Gastrocnemius medialis (tissue), 4 donors: ENCODE measurements around the gene CFAP161. TPM values are rescaled to one million over a fixed set of nuclear protein-coding genes. Genes with fewer than 3 reads are reported as not detected.

ENCODE experiments used
- ATAC-seq, 2 donors: fragments of 150-250 bp; one replicate each; pipeline ENCODE4 v1.9.1; 2016
- DNase-seq, 2 donors: peaks; one replicate each; pipeline ENCODE4 v3.0.0-alpha.2; 2019
- H3K27ac ChIP-seq, 4 donors: fragments of 200-600 bp; sonication (generic); 1 replicate in 1 of 4; 2 replicates in 3 of 4; pipeline ENCODE4 v1.5.1; 2016 to 2018; ENCODE audit warnings: mild to moderate bottlenecking in 2 of 4, moderate library complexity in 1 of 4
- H3K27me3 ChIP-seq, 3 donors: fragments of 200-600 bp; sonication (generic) in 2 of 3; 1 replicate in 1 of 3; 2 replicates in 2 of 3; pipeline versions ENCODE4 v1.5.1 to v1.6.0; 2016 to 2019; ENCODE audit warnings: mild to moderate bottlenecking in 1 of 3, moderate library complexity in 1 of 3
- H3K36me3 ChIP-seq, 2 donors: fragments of 200-600 bp; sonication (generic) in 1 of 2; one replicate each; pipeline ENCODE4 v1.5.1; 2017 to 2018
- H3K4me1 ChIP-seq, 2 donors: fragments of 200-600 bp; sonication (generic) in 1 of 2; one replicate each; pipeline ENCODE4 v1.5.1; 2016 to 2017; ENCODE audit warnings: mild to moderate bottlenecking in 2 of 2
- H3K4me3 ChIP-seq, 4 donors: fragments of 200-600 bp; sonication (generic) in 3 of 4; 1 replicate in 1 of 4; 2 replicates in 3 of 4; pipeline ENCODE4 v1.5.1; 2016 to 2019; ENCODE audit warnings: mild to moderate bottlenecking in 2 of 4
- H3K9me3 ChIP-seq, 3 donors: fragments of 200-600 bp; sonication (generic) in 2 of 3; 1 replicate in 1 of 3; 2 replicates in 2 of 3; pipeline ENCODE4 v1.5.1; 2016 to 2019
- CTCF ChIP-seq, 5 experiments: fragments of 450-650 bp in 3 of 5; fragments of 200-600 bp in 2 of 5; sonication (generic) in 2 of 5; IDR thresholded peaks in 4 of 5; conservative IDR thresholded peaks in 1 of 5; 1 replicate in 4 of 5; 2 replicates in 1 of 5; pipeline ENCODE4 v1.5.1; 2016 to 2019; ENCODE audit warnings: antibody characterized with exemption in 5 of 5, mild to moderate bottlenecking in 3 of 5, moderate library complexity in 3 of 5
- POLR2A ChIP-seq, 2 donors: fragments of 450-650 bp; IDR thresholded peaks; one replicate each; pipeline ENCODE4 v1.6.1; 2017; ENCODE audit warnings: antibody characterized with exemption in 2 of 2, mild to moderate bottlenecking in 2 of 2, moderate library complexity in 2 of 2
- in situ Hi-C, 4 donors: fragments of 200-750 bp; cut with MboI; loops; one replicate each; pipeline versions ENCODE4 v1.15.0 to v1.8.0; 2017; ENCODE audit warnings: low sequenced_read_pairs in 4 of 4
- intact Hi-C: fragments of 100-400 bp; cut with DNase I; formaldehyde crosslinking; loops from one replicate; pipeline ENCODE4 v1.15.1; 2023; ENCODE audit warnings: low total_unique reads
- total RNA-seq, 4 donors: library from RNA; depleted of rRNA; stranded (reverse); fragments of >200 nt; gene quantifications; one replicate each; pipeline versions ENCODE4 v1.1.0 to v1.2.3, GENCODE V29; 2016

The CFAP161 gene
- total RNA-seq, 4 donors from 2014 or later: not detected

GRCh38 chr15:81092559-81092902 is 41.5 kb upstream of the CFAP161 start:
- DNase-seq (peak; percentile 17 to 30), ATAC-seq (peak; percentile 31 to 32)
- Histone ChIP-seq H3K4me3 (peak overlapping the region in 2 of 4 donors; percentile 7 to 23), H3K27ac (peak overlapping the region; percentile 73 to 83 (median 80)), H3K9me3 (no peaks in the 10 kb centered on the region), H3K27me3 (no peaks in the 10 kb centered on the region), H3K36me3 (no peaks in the 10 kb centered on the region), H3K4me1 (peaks cover 14 to 16% of the 10 kb centered on the region in 2 donors)
- intact Hi-C loops (loop anchor here (5.0 kb wide), 1 partner anchor 955 kb away; the partner anchor contains the start of gene MEX3B), in situ Hi-C loops (no loop called here)
- TF ChIP-seq POLR2A (IDR thresholded peaks at IDR 0.05) (no peak), CTCF (IDR thresholded peaks at IDR 0.05 in 4 of 5, conservative IDR thresholded peaks at IDR 0.05 in 1 of 5) (no peak)

- Histone ChIP-seq H3K4me3 (no peak overlapping the region), H3K4me1 (peaks cover 16 to 20% of the 10 kb centered on the region in 2 donors), H3K27ac (no peak overlapping the region), H3K36me3 (no peaks in the 10 kb centered on the region), H3K9me3 (no peaks in the 10 kb centered on the region), H3K27me3 (no peaks in the 10 kb centered on the region)
- in situ Hi-C loops (no loop called here), intact Hi-C loops (loop anchor here (5.0 kb wide), 1 partner anchor 953 kb away; the partner anchor contains the start of gene MEX3B)
- ATAC-seq: no peak
- no peak for DNase-seq
- no peak for TF ChIP-seq CTCF (IDR thresholded peaks at IDR 0.05 in 4 of 5, conservative IDR thresholded peaks at IDR 0.05 in 1 of 5)
- no peak for TF ChIP-seq POLR2A (IDR thresholded peaks at IDR 0.05)
Observed at GRCh38 chr15:81093961-81094360, 40.1 kb upstream of the CFAP161 start.

- H3K27me3 ChIP-seq: no peaks in the 10 kb centered on the region
- H3K9me3 ChIP-seq: no peaks in the 10 kb centered on the region
- in situ Hi-C loops (no loop called here), intact Hi-C loops (no loop called here)
- H3K4me3 ChIP-seq: no peak overlapping the region
- DNase-seq: no peak
- H3K27ac ChIP-seq: no peak overlapping the region
- ATAC-seq: no peak
- peaks cover 16 to 20% of the 10 kb centered on the region in 2 donors for H3K4me1 ChIP-seq
- TF ChIP-seq POLR2A (IDR thresholded peaks at IDR 0.05): no peak
- TF ChIP-seq CTCF (IDR thresholded peaks at IDR 0.05 in 4 of 5, conservative IDR thresholded peaks at IDR 0.05 in 1 of 5): no peak
- H3K36me3 ChIP-seq: no peaks in the 10 kb centered on the region
Observed at GRCh38 chr15:81095690-81096365, 38.2 kb upstream of the CFAP161 start.

- H3K9me3 ChIP-seq: no peaks in the 10 kb centered on the region
- intact Hi-C loops: no loop called here
- no peaks in the 10 kb centered on the region for H3K36me3 ChIP-seq
- no peaks in the 10 kb centered on the region for H3K27me3 ChIP-seq
- ATAC-seq: no peak
- peaks cover 16 to 20% of the 10 kb centered on the region in 2 donors for H3K4me1 ChIP-seq
- DNase-seq: no peak
- in situ Hi-C loops: no loop called here
- no peak overlapping the region for H3K4me3 ChIP-seq
- no peak overlapping the region for H3K27ac ChIP-seq
- TF ChIP-seq POLR2A (IDR thresholded peaks at IDR 0.05): no peak
- no peak for TF ChIP-seq CTCF (IDR thresholded peaks at IDR 0.05 in 4 of 5, conservative IDR thresholded peaks at IDR 0.05 in 1 of 5)
Observed at GRCh38 chr15:81096398-81096797, 37.7 kb upstream of the CFAP161 start.
